B cell (primary cell): ENCODE data around the gene FBXO5.

Source experiments
- CTCF ChIP-seq: fragments of 200-600 bp; IDR thresholded peaks from one replicate; pipeline ENCODE4 v1.8.0; 2022; ENCODE audit warnings: antibody characterized with exemption, mild to moderate bottlenecking
- EZH2 ChIP-seq: IDR thresholded peaks from 2 replicates; pipeline ENCODE4 v1.6.1; 2012; ENCODE audit warnings: borderline replicate concordance, low read depth, mild to moderate bottlenecking, moderate library complexity, low read length; ENCODE audit not compliant: insufficient read depth, poor library complexity, severe bottlenecking

DNA sequence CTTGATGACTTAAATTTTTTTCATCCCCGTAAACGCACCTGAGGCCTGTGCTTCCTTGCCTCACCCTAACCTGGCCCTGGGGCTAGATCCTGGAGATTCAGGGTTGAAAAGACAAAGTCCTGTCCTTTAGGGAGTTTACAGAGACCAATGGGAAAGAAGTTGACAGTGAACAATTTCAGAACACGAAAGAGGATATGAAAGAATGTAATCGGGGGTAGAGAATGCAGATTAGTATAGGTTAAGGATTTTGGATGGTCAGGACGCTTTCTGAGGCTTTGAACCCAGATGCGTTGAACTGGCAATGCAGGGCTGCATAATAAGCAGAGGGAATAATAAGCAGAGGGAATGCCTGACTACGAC is 1.7 kb upstream of the FBXO5 start:
- TF ChIP-seq CTCF (no peak), EZH2 (no peak)
